Activated gamma-delta T cell treated with Interleukin-2 at 50 U/mL for 16 hours (primary cell): ENCODE measurements around the gene HNRNPM.
"Not testable (repeated sequence)": the region's sequence is repeated elsewhere in the genome, so short reads cannot be mapped to it uniquely, and the experiment has no call there.

Experiments
- DNase-seq: peaks from one replicate; pipeline ENCODE4 v3.0.0-alpha.2; 2020

HNRNPM gene

GRCh38 chr19:8429044-8429443 lies 15.7 kb upstream of the HNRNPM start:
- DNase-seq = no peak

GRCh38 chr19:8429826-8430225 lies 14.9 kb upstream of the HNRNPM start:
- no peak for DNase-seq

DNA sequence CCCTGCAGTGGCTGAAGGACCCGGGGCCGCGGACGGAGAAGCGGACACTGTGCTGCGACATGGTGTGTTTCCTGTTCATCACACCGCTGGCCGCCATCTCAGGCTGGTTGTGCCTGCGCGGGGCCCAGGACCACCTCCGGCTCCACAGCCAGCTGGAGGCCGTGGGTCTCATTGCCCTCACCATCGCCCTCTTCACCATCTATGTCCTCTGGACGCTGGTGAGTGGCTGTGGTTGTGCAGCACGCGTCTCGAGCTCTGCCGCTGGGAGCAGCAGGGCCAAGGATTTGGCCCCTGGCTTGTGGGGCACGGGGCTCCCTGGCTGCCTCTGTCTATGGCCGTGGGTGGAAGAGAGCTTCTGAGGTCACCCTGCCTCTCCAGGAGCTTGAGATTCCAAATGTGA lies 14.1 kb upstream of the HNRNPM start:
- DNase-seq = no peak

GRCh38 chr19:8438236-8438635 lies 6.5 kb upstream of the HNRNPM start:
- DNase-seq = no peak

- no peak for DNase-seq
Observed at GRCh38 chr19:8441725-8442544, 2.8 kb upstream of the HNRNPM start.

DNA sequence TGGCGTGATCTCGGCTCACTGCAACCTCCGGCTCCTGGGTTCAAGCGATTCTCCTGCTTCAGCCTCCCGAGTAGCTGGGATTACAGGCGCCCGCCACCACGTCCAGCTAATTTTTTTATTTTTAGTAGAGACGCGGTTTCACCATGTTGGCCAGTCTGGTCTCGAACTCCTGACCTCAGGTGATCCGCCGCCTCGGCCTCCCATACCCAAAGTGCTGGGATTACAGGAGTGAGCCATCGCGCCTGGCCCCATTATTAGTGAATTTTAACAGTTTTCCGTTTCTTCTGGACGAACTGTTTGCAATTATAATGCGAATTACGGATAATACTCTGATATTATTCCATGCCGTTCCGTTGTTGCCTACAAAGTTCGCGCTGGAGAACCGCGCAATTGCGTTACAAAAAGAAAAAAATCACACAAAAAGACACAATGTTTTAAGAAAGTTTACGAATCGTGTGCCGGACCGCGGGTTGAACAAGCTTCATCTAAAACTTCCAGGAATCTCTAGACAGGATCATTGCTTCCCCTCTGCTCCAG lies 567 bp upstream of the HNRNPM start:
- not testable (repeated sequence) for DNase-seq

GRCh38 chr19:8445488-8446001 lies 770 bp downstream of the HNRNPM start:
- peak; percentile 31 for DNase-seq

DNA sequence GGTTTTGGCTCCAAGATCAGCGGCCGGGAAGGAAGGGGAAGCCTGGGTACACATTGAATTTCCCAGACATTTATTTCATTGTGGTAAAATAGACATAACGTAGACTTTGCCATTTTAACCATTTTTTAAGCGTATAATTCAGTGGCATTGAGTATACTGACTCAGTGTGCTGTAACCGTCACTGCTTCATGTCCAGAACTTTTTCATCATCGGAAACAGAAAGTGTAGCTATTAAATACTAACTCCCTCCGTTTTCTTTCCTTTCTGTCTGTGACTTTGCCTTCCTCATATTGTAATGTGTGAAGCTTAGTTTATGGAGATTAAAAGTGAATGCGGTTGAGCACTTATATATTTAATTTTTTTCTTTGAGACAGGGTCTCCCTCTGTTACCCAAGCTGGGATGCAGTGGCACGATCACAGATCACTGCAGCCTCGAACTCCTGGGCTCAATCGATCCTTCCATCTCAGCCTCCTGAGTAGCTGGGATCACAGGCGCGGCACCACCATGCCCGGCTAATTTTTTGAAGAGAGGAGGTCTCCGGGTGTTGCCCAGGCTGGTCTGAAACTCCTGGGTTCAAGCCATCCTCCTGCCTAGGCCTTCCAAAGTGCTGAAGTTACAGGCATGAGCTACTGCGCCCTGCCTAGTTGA lies 1.4 kb downstream of the HNRNPM start:
- no peak for DNase-seq

GRCh38 chr19:8449830-8450229 lies 5.1 kb downstream of the HNRNPM start:
- no peak for DNase-seq

GRCh38 chr19:8451377-8451776 lies 6.6 kb downstream of the HNRNPM start:
- no peak for DNase-seq

DNA sequence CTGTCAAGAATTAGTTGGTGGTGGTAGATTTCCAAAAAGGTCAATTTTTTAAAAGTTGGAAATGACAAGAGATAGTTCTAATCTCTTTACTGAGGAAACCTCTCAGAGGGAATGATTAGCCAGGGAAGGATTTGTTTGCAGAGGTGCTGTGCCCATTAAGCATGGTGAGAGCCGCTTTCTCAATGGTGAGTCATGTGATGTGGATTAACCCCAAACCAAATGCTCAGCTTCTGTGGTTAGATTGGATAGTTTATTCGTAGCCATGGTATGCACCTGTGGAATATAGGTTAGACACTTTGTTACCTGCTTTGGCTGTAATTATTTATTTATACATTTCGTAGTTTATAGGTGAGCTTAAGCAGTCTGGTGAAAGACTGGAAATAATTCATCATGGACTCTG lies 7.1 kb downstream of the HNRNPM start:
- DNase-seq = peak; percentile 26

GRCh38 chr19:8452446-8453123 lies 7.8 kb downstream of the HNRNPM start:
- DNase-seq = no peak

GRCh38 chr19:8453616-8454015 lies 8.8 kb downstream of the HNRNPM start:
- DNase-seq = no peak

GRCh38 chr19:8454218-8454617 lies 9.4 kb downstream of the HNRNPM start:
- DNase-seq = no peak

DNA sequence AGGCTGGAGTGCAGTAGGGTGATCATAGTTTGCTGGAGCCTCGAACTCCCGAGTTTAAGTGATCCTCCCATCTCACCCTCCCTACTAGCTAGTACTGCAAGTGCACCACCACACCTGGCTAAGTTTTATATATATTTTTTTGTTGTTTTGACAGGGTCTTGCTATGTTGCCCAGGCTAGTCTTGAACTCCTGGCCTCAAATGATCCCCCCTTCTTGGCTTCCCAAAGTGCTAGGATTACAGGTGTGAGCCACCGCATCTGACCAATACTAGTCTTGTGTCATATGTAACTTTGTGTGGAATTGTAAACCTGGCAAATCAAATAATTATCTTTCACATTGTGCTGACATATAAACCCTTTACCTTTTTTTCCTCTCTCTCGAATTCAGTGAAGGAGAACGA lies 10.2 kb downstream of the HNRNPM start:
- no peak for DNase-seq

GRCh38 chr19:8456064-8456463 lies 11.3 kb downstream of the HNRNPM start:
- DNase-seq = no peak

DNA sequence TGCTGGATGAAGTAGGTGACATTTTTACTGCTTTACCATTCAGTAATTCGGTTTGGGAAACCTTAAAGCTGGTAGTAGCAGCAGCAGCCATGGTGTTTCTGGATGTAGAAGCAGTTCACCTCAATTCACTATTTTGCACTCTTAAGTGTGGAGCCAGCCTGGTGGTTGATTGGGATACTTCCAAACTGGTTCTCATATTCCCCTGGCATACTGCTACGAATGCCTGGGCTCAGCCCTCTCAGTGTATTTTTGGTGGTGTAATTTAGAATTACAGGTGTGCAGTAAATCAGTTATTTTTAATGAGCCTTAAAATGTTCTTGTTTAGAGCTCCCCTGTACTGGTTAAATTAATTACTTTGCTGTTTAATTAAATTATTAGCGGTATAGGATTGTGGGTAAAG lies 12.4 kb downstream of the HNRNPM start:
- DNase-seq = no peak

- DNase-seq = no peak
Observed at GRCh38 chr19:8457827-8458226, 13.1 kb downstream of the HNRNPM start.

GRCh38 chr19:8458380-8458779 lies 13.6 kb downstream of the HNRNPM start:
- no peak for DNase-seq

- DNase-seq = no peak
Observed at GRCh38 chr19:8459095-8459494, 14.3 kb downstream of the HNRNPM start.

DNA sequence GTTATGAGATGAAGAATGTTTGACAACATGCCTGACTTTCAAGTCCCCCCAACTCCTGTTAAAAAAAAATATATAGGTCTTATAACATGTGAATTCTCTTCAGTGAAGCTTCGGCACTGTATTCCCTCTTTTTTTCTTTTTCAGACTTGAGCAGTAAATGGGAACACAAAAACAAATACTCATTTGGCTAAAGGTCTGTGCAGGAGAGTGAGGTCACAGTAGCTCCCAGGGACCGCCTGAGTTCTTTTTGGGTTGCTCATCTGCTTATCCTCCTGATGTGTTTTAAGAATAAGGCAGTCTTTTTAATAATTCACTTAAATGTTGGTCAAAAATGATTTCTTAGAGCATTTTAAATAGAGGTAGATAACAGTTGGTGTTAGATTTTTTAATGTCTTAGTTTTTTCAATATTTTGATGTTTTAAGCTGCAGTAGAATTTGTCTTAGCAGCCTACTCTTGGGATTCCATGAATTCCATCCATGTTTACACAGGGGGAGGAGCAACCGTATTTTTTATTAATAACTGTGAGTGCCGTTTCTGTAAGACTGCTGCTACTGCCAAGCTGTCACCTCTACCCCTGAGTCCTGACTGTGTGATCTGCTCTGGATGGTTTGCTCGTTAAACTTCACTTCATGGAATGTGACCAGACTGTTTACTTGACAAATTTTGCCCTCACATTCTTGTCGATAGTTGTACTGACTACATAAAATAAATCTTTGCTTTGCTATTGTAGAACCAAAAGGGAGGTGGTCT lies 14.9 kb downstream of the HNRNPM start:
- no peak for DNase-seq

DNA sequence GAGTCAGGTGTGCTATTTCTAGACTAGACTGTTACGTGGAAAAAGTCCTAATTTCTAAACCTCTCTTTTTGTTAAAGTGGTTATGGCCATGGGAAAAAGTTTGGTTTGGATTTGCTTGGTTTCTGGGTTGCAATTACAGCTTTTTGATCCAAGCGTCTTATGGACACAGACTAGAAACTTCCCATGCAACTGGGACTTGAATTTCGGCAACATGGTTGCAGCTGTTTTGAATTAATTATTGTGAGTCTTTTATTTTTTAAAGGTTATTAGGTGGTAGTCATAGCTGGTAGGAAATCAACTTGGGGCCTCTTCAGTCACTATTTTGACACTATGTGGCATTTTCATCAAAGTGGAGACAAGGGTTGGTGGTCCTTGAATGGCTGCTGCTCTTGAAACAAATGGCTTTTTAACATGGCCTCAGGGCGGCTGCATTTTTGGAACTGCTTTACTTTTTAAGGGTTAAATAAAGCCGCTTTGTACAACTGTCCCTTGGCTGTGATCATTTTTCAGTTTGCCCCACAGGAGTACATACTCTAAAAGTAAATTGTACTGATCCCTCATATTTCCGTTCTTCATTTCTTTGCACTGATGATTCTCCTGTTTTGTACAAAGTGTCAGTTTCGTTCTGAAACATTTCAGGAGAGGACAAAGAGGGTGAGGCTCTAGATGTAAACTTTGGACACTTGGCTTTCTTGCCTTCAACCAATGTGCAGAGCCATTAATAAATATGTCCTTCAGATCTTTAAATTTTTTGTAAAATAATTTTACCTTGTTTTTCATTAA lies 15.9 kb downstream of the HNRNPM start:
- no peak for DNase-seq
